H1 (cell line): ENCODE results near the gene DEDD2.

Experiments
- CHD1 ChIP-seq: IDR thresholded peaks from 2 replicates; pipeline ENCODE4 v1.6.1; 2012; ENCODE audit warnings: low read depth, low read length, improper control_type of control experiment
- CTCF ChIP-seq, 3 experiments: IDR thresholded peaks; 1 replicate in 2 of 3; 2 replicates in 1 of 3; pipeline versions ENCODE4 v1.5.1 to v1.6.1; 2011; ENCODE audit warnings: low read length in 3 of 3, mild to moderate bottlenecking in 3 of 3, inconsistent platforms in 2 of 3, low read depth in 1 of 3, moderate library complexity in 1 of 3; ENCODE audit not compliant: insufficient read depth in 1 of 3; ENCODE audit errors: control extremely low read depth in 1 of 3
- EGR1 ChIP-seq: IDR thresholded peaks from 2 replicates; pipeline ENCODE4 v1.6.1; 2011; ENCODE audit warnings: low read depth, low read length, borderline replicate concordance
- EZH2 ChIP-seq: fragments of 200-600 bp; sonication (generic); IDR thresholded peaks from 2 replicates; pipeline ENCODE4 v1.7.1; 2012; ENCODE audit warnings: low read depth, mild to moderate bottlenecking, moderate library complexity, low read length, inconsistent platforms; ENCODE audit not compliant: severe bottlenecking
- FOSL1 ChIP-seq: IDR thresholded peaks from 2 replicates; pipeline ENCODE4 v1.6.1; 2011; ENCODE audit warnings: mild to moderate bottlenecking, low read depth, low read length, moderate library complexity; ENCODE audit not compliant: insufficient read depth
- MAX ChIP-seq: IDR thresholded peaks from 2 replicates; pipeline ENCODE4 v1.6.1; 2012; ENCODE audit warnings: inconsistent platforms
- POLR2A ChIP-seq, 2 experiments: IDR thresholded peaks; 1 replicate in 1 of 2; 2 replicates in 1 of 2; pipeline ENCODE4 v1.6.1; 2011; ENCODE audit warnings: low read depth in 2 of 2, low read length in 2 of 2, mild to moderate bottlenecking in 2 of 2; ENCODE audit errors: control extremely low read depth in 1 of 2
- TAF1 ChIP-seq: IDR thresholded peaks from 2 replicates; pipeline ENCODE4 v1.6.1; 2011; ENCODE audit warnings: mild to moderate bottlenecking, low read depth, low read length

- TF ChIP-seq TAF1 (no peak), POLR2A (IDR thresholded peaks at IDR 0.05; ENCODE audit: control extremely low read depth in 1 of 2, low read depth in 2 of 2, low read length in 2 of 2) (no peak), EZH2 (no peak), CTCF (IDR thresholded peaks at IDR 0.05; ENCODE audit: control extremely low read depth in 1 of 3, insufficient read depth in 1 of 3, low read depth in 1 of 3, low read length in 3 of 3) (no peak), CHD1 (no peak), FOSL1 (no peak), EGR1 (no peak), MAX (no peak)
Observed at GRCh38 chr19:42191330-42191729, 26.1 kb downstream of the DEDD2 start.
